NB4 (cell line): Measurements from ENCODE around the gene AFF2.

Experiments
- DNase-seq: peaks from one replicate; pipeline ENCODE4 v3.0.0; 2010; ENCODE audit warnings: low read depth
- H3K4me3 ChIP-seq: one replicate; pipeline ENCODE4 v1.5.1; 2011; ENCODE audit warnings: mild to moderate bottlenecking, low read depth, low read length, moderate library complexity
- MYC ChIP-seq: IDR thresholded peaks from 2 replicates; pipeline ENCODE4 v1.6.1; 2011; ENCODE audit warnings: low read depth, low read length
- POLR2A ChIP-seq: IDR thresholded peaks from 2 replicates; pipeline ENCODE4 v1.6.1; 2011; ENCODE audit warnings: mild to moderate bottlenecking; ENCODE audit not compliant: insufficient read length; ENCODE audit errors: extremely low read depth
- TF ChIP-seq, protein P1 (sequence below): IDR thresholded peaks from 2 replicates; pipeline ENCODE4 v1.6.1; 2011; ENCODE audit warnings: low read depth, low read length
- TF ChIP-seq, protein P2 (sequence below): IDR thresholded peaks from one replicate; pipeline ENCODE4 v1.5.1; 2012; ENCODE audit warnings: low read depth, low read length

Gene AFF2

GRCh38 chrX:148523303-148524080 is 23.1 kb downstream of the AFF2 start:
- H3K4me3 ChIP-seq, result no peak overlapping the region
- no peak for DNase-seq

GRCh38 chrX:148530464-148531077 is 30.2 kb downstream of the AFF2 start:
- peak; percentile 38 for DNase-seq
- no peak overlapping the region for H3K4me3 ChIP-seq
- TF ChIP-seq, protein P1, sequence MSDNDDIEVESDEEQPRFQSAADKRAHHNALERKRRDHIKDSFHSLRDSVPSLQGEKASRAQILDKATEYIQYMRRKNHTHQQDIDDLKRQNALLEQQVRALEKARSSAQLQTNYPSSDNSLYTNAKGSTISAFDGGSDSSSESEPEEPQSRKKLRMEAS, result no peak
- TF ChIP-seq, protein P2, sequence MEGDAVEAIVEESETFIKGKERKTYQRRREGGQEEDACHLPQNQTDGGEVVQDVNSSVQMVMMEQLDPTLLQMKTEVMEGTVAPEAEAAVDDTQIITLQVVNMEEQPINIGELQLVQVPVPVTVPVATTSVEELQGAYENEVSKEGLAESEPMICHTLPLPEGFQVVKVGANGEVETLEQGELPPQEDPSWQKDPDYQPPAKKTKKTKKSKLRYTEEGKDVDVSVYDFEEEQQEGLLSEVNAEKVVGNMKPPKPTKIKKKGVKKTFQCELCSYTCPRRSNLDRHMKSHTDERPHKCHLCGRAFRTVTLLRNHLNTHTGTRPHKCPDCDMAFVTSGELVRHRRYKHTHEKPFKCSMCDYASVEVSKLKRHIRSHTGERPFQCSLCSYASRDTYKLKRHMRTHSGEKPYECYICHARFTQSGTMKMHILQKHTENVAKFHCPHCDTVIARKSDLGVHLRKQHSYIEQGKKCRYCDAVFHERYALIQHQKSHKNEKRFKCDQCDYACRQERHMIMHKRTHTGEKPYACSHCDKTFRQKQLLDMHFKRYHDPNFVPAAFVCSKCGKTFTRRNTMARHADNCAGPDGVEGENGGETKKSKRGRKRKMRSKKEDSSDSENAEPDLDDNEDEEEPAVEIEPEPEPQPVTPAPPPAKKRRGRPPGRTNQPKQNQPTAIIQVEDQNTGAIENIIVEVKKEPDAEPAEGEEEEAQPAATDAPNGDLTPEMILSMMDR, result peak; percentile 44
- TF ChIP-seq POLR2A, result no peak

More at GRCh38 chrX:148523303-148524080, 23.1 kb downstream of the AFF2 start:
- TF ChIP-seq, protein P2, result no peak
- TF ChIP-seq MYC (no peak), POLR2A (no peak)
- TF ChIP-seq, protein P1, result no peak

DNA sequence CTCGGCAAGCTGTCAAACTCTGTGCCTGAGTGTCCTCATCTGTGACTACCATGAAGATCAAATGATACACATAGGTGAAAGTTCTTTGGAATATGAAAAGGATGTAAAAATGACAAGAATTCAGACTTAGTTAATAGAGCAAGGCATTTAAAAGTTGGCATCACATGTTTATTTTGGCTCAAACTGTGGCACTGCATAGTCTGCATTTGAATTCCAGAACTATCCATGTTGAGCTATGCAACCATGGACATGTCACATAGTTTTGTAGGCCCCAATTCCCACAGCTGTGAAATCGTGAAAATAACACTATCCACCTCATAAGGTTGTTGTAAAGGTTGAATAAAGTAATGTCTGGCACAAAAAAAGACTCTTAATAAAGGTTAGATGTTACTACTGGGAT is 33.9 kb downstream of the AFF2 start:
- TF ChIP-seq POLR2A (no peak), MYC (no peak)
- TF ChIP-seq, protein P1, result no peak
- TF ChIP-seq, protein P2, result no peak
- DNase-seq, result no peak
- H3K4me3 ChIP-seq, result no peak overlapping the region

GRCh38 chrX:148535639-148536038 is 35.2 kb downstream of the AFF2 start:
- no peak overlapping the region for H3K4me3 ChIP-seq
- TF ChIP-seq POLR2A (no peak), MYC (no peak)
- TF ChIP-seq, protein P1, result no peak
- TF ChIP-seq, protein P2, result no peak
- peak; percentile 16 for DNase-seq

- H3K4me3 ChIP-seq, result no peak overlapping the region
- no peak for DNase-seq
- TF ChIP-seq, protein P1, result no peak
- TF ChIP-seq, protein P2, result no peak
- TF ChIP-seq POLR2A (no peak), MYC (no peak)
Observed at GRCh38 chrX:148536961-148537360, 36.5 kb downstream of the AFF2 start.
